Mammary microvascular endothelial cell (primary cell): Measurements from ENCODE around the gene BATF3. TPM values are rescaled to one million over a fixed set of nuclear protein-coding genes. Genes with fewer than 3 reads are reported as not detected.

ENCODE experiments used
- total RNA-seq: library from RNA; depleted of rRNA; stranded (reverse); fragments of >200 nt; gene quantifications from 2 replicates; pipeline ENCODE4 v1.2.3, GENCODE V29; 2015

The BATF3 gene
- 0.59 TPM in 1 of 2 replicates, not detected in the other for total RNA-seq

DNA sequence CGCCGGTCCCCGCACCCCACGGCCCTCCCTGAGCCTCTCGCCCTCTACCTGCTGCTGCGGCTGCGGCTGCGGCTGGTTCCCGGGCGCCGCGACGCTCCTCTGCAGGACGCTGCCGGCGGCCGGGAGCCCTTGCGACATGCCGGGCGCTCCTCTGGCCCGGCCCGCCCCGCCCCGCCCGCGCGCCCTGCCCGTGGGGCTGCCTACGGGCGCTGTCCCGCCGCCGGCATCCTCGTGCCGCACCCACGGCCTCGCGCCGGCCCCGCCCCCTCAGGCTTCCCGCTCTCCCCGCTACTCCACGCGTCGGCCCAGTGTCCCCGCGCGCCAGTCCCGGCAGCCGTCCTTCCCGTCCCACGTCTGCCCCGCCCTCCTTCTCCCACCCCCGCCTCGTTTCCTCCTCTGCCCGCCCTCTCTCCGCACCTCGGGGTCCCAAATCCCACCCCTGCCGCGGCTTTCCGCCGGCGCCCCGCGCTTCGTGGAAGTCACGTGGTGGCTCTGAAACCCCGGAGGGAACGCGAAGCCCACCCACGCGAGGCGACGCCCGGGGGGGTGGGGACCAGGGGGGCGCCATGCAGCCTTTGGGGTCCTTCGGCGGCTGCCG lies at the start of gene BATF3:
TSS of gene BATF3 (minus strand) at position 216 of the 598 bp plus-strand sequence. CDS start at position 138, 78 bp downstream.

Other genes with a start within 250 kb of the BATF3 start
- 17.4 and 19.7 TPM in 2 replicates for gene ATF3, start 91.1 kb downstream of the BATF3 start, total RNA-seq
- 23.7 and 28.0 TPM in 2 replicates for gene NSL1, start 91.9 kb upstream of the BATF3 start, total RNA-seq
- 9.0 and 10.6 TPM in 2 replicates for gene TATDN3, start 92.1 kb upstream of the BATF3 start, total RNA-seq
- gene SPATA45, start 147.8 kb upstream of the BATF3 start, total RNA-seq: not detected in 2 replicates
- 6.7 and 6.9 TPM in 2 replicates for gene FLVCR1, start 158.4 kb upstream of the BATF3 start, total RNA-seq